ENCODE data around the gene CDH4. TPM values are rescaled to one million over a fixed set of nuclear protein-coding genes. Genes with fewer than 3 reads are reported as not detected.

Gene CDH4
- total RNA-seq, 2 donors from 2014 or later = not detected

GRCh38 chr20:61659246-61659993 lies 407.4 kb downstream of the CDH4 start:
- H3K27me3 ChIP-seq (replicated peaks; ENCODE audit: insufficient read depth) = no peaks in the 10 kb centered on the region
- no peaks in the 10 kb centered on the region for H3K36me3 ChIP-seq
- H3K9me3 ChIP-seq = no peaks in the 10 kb centered on the region
- no peaks in the 10 kb centered on the region for H3K4me1 ChIP-seq (ENCODE audit: control insufficient read depth in 1 of 2, low read depth in 2 of 2)
- TF ChIP-seq CTCF (IDR thresholded peaks at IDR 0.05) = no peak
- H3K27ac ChIP-seq = no peak overlapping the region
- ATAC-seq (ENCODE audit: insufficient number of reproducible peaks, low FRiP score, low read depth) (no peak), DNase-seq (ENCODE audit: low spot score) (no peak)
- H3K4me3 ChIP-seq = no peak overlapping the region

GRCh38 chr20:61659994-61660346 lies 407.9 kb downstream of the CDH4 start:
- Histone ChIP-seq H3K4me1 (ENCODE audit: control insufficient read depth in 1 of 2, low read depth in 2 of 2) (no peaks in the 10 kb centered on the region), H3K27ac (no peak overlapping the region), H3K9me3 (no peaks in the 10 kb centered on the region), H3K4me3 (no peak overlapping the region), H3K36me3 (no peaks in the 10 kb centered on the region), H3K27me3 (replicated peaks; ENCODE audit: insufficient read depth) (no peaks in the 10 kb centered on the region)
- DNase-seq (ENCODE audit: low spot score) (no peak), ATAC-seq (ENCODE audit: insufficient number of reproducible peaks, low FRiP score, low read depth) (no peak)
- TF ChIP-seq CTCF (IDR thresholded peaks at IDR 0.05) = no peak

- ATAC-seq (ENCODE audit: insufficient number of reproducible peaks, low FRiP score, low read depth) (no peak), DNase-seq (ENCODE audit: low spot score) (no peak)
- Histone ChIP-seq H3K27me3 (replicated peaks; ENCODE audit: insufficient read depth) (no peaks in the 10 kb centered on the region), H3K27ac (no peak overlapping the region), H3K36me3 (no peaks in the 10 kb centered on the region), H3K4me3 (no peak overlapping the region), H3K4me1 (ENCODE audit: control insufficient read depth in 1 of 2, low read depth in 2 of 2) (no peaks in the 10 kb centered on the region), H3K9me3 (no peaks in the 10 kb centered on the region)
- TF ChIP-seq CTCF (IDR thresholded peaks at IDR 0.05) = no peak
Observed at GRCh38 chr20:61660559-61660958, 408.5 kb downstream of the CDH4 start.

- no peak for ATAC-seq (ENCODE audit: insufficient number of reproducible peaks, low FRiP score, low read depth)
- TF ChIP-seq CTCF (IDR thresholded peaks at IDR 0.05) = no peak
- no peaks in the 10 kb centered on the region for H3K9me3 ChIP-seq
- H3K4me1 ChIP-seq (ENCODE audit: control insufficient read depth in 1 of 2, low read depth in 2 of 2) = no peaks in the 10 kb centered on the region
- H3K27me3 ChIP-seq (replicated peaks; ENCODE audit: insufficient read depth) = no peaks in the 10 kb centered on the region
- no peaks in the 10 kb centered on the region for H3K36me3 ChIP-seq
- H3K27ac ChIP-seq = no peak overlapping the region
- no peak for DNase-seq (ENCODE audit: low spot score)
- H3K4me3 ChIP-seq = no peak overlapping the region
Observed at GRCh38 chr20:61661025-61661424, 409.0 kb downstream of the CDH4 start.

- H3K27me3 ChIP-seq (replicated peaks; ENCODE audit: insufficient read depth) = no peaks in the 10 kb centered on the region
Observed at GRCh38 chr20:61661583-61661982, 409.5 kb downstream of the CDH4 start.

More at GRCh38 chr20:61661583-61661982, 409.5 kb downstream of the CDH4 start:
- no peak for DNase-seq (ENCODE audit: low spot score)
- no peak overlapping the region for H3K27ac ChIP-seq
- no peaks in the 10 kb centered on the region for H3K4me1 ChIP-seq (ENCODE audit: control insufficient read depth in 1 of 2, low read depth in 2 of 2)
- no peak overlapping the region for H3K4me3 ChIP-seq
- no peaks in the 10 kb centered on the region for H3K36me3 ChIP-seq
- no peaks in the 10 kb centered on the region for H3K9me3 ChIP-seq
- no peak for TF ChIP-seq CTCF (IDR thresholded peaks at IDR 0.05)
- no peak for ATAC-seq (ENCODE audit: insufficient number of reproducible peaks, low FRiP score, low read depth)
